Measurements from ENCODE around the gene MATN3.

DNA sequence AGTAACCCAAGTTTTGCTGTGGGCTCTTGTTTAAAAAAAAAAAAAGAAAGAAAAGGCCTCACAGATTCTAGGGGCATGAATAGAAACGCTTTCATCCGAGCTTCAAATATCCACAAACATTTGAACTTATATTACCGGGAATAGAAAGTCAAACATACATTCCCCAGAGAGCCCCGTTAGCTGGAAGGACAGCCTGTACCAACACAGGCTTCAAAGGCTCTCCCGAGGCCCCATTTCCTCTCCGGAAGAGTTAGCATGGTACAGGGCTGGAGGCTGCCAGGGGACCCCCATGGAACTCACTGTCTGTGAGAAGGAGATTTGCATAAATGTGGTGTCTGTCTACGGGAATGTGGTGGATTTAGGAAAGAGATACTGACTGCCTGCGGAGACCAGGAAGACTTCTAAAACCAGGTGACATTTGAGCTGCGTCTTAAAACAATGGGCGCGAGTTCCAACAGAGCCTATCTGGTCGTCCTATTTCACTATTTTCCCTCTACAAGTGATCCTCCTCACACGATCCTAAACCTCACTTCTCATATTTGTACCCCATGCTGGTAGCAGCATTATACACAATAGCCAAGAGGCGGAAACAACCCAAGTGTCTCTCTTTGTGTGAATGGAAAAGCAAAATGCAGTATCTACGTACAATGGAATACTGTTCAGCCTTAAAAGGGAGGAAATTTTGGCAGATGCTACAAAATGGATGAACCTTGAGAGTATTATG lies 820 bp upstream of the MATN3 start:
- TF ChIP-seq, protein P1, sequence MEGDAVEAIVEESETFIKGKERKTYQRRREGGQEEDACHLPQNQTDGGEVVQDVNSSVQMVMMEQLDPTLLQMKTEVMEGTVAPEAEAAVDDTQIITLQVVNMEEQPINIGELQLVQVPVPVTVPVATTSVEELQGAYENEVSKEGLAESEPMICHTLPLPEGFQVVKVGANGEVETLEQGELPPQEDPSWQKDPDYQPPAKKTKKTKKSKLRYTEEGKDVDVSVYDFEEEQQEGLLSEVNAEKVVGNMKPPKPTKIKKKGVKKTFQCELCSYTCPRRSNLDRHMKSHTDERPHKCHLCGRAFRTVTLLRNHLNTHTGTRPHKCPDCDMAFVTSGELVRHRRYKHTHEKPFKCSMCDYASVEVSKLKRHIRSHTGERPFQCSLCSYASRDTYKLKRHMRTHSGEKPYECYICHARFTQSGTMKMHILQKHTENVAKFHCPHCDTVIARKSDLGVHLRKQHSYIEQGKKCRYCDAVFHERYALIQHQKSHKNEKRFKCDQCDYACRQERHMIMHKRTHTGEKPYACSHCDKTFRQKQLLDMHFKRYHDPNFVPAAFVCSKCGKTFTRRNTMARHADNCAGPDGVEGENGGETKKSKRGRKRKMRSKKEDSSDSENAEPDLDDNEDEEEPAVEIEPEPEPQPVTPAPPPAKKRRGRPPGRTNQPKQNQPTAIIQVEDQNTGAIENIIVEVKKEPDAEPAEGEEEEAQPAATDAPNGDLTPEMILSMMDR (conservative IDR thresholded peaks at IDR 0.05; ENCODE audit: low read length), result no peak
- TF ChIP-seq EZH2phosphoT487 (IDR thresholded peaks at IDR 0.05; ENCODE audit: borderline replicate concordance), result no peak
